ENCODE results near the gene LAMB3.

Gene LAMB3

DNA sequence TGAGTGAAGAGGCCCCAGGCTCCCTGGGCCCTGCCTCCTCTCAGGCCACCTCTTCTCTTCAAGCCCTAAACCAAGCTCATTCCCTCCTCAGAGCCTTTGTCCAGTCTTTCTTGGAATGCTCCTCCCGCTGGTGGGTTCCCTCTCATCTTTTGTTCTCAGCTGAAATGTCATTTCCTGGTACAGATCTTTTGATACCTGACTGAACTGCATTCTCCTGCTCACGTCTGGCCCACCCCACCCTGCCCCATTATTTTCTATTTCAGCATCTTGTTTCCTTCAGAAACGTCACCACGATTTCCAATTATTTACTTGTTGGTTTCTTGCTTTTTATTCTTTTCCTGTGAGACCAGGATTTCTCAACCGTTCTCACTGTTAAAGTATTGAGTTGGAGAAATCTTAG lies 16.4 kb downstream of the LAMB3 start:
- Histone ChIP-seq H3K4me2 (ENCODE audit: low read depth, low read length, poor library complexity, severe bottlenecking) (no peak overlapping the region), H2AFZ (ENCODE audit: low read depth, low read length, severe bottlenecking) (no peak overlapping the region), H3K27ac (ENCODE audit: low read depth, low read length) (no peak overlapping the region), H4K20me1 (ENCODE audit: low read depth, low read length) (no peaks in the 10 kb centered on the region), H3K9me3 (ENCODE audit: insufficient read depth, low read length) (no peaks in the 10 kb centered on the region), H3F3A (ENCODE audit: insufficient read depth) (no peaks in the 10 kb centered on the region), H3K27me3 (ENCODE audit: low read length) (no peaks in the 10 kb centered on the region), H3K9me2 (replicated peaks; ENCODE audit: insufficient read depth, low read length) (no peaks in the 10 kb centered on the region), H3K9ac (ENCODE audit: low read length) (no peak overlapping the region), H3K4me3 (ENCODE audit: insufficient read depth, low read length, poor library complexity, severe bottlenecking) (no peak overlapping the region), H3K79me2 (ENCODE audit: insufficient read depth, low read length) (no peaks in the 10 kb centered on the region), H3K36me3 (ENCODE audit: low read length) (no peaks in the 10 kb centered on the region)
- TF ChIP-seq, protein P1, sequence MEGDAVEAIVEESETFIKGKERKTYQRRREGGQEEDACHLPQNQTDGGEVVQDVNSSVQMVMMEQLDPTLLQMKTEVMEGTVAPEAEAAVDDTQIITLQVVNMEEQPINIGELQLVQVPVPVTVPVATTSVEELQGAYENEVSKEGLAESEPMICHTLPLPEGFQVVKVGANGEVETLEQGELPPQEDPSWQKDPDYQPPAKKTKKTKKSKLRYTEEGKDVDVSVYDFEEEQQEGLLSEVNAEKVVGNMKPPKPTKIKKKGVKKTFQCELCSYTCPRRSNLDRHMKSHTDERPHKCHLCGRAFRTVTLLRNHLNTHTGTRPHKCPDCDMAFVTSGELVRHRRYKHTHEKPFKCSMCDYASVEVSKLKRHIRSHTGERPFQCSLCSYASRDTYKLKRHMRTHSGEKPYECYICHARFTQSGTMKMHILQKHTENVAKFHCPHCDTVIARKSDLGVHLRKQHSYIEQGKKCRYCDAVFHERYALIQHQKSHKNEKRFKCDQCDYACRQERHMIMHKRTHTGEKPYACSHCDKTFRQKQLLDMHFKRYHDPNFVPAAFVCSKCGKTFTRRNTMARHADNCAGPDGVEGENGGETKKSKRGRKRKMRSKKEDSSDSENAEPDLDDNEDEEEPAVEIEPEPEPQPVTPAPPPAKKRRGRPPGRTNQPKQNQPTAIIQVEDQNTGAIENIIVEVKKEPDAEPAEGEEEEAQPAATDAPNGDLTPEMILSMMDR (IDR thresholded peaks at IDR 0.05; ENCODE audit: insufficient read depth, low read length, poor library complexity, severe bottlenecking) = no peak
- no peak for TF ChIP-seq EZH2phosphoT487 (conservative IDR thresholded peaks at IDR 0.05; ENCODE audit: low read length)

DNA sequence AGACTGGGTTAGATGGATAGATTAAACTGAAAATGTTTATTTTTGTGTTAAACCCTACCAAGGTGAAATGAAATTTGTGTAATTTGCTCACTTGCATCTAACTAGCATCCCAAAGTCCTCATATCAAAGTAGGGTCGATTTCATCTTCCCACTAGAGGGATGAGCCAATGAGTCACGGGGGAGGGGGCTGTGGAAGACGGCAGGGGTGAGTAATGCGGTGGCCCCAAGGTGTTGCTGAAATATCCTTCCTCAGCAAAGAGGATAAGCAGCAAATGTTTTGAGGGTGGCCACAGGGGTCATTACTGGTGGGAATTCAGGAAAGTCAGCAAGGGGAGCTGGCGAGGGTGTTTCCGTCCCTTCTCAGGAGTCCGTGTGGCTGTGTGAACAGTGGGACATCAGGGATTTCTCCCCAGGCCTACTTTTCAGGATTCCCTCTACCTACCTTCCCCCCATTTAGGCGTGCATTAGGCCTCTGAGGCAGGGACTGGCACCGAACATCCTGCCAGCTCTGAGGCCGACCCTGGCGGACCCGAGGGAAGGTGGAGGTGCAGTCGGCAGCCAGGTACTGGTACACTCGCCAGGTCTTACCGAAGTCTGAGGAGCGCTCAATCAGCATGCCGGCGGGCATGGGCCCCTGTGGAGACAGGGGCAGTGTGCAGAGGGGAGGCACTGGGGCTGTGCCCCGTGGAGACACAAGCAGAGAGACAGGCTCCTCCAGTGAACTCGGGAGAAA lies 18.1 kb downstream of the LAMB3 start:
- TF ChIP-seq, protein P1 (IDR thresholded peaks at IDR 0.05; ENCODE audit: insufficient read depth, low read length, poor library complexity, severe bottlenecking) = no peak
- no peak for TF ChIP-seq EZH2phosphoT487 (conservative IDR thresholded peaks at IDR 0.05; ENCODE audit: low read length)
- no peak overlapping the region for H3K27ac ChIP-seq (ENCODE audit: low read depth, low read length)
- H2AFZ ChIP-seq (ENCODE audit: low read depth, low read length, severe bottlenecking) = no peak overlapping the region
- H3K79me2 ChIP-seq (ENCODE audit: insufficient read depth, low read length) = no peaks in the 10 kb centered on the region
- H3K9me2 ChIP-seq (replicated peaks; ENCODE audit: insufficient read depth, low read length) = no peaks in the 10 kb centered on the region
- no peaks in the 10 kb centered on the region for H3K27me3 ChIP-seq (ENCODE audit: low read length)
- no peaks in the 10 kb centered on the region for H3F3A ChIP-seq (ENCODE audit: insufficient read depth)
- no peaks in the 10 kb centered on the region for H3K9me3 ChIP-seq (ENCODE audit: insufficient read depth, low read length)
- H4K20me1 ChIP-seq (ENCODE audit: low read depth, low read length) = no peaks in the 10 kb centered on the region
- H3K9ac ChIP-seq (ENCODE audit: low read length) = no peak overlapping the region
- H3K4me3 ChIP-seq (ENCODE audit: insufficient read depth, low read length, poor library complexity, severe bottlenecking) = no peak overlapping the region
- H3K4me2 ChIP-seq (ENCODE audit: low read depth, low read length, poor library complexity, severe bottlenecking) = no peak overlapping the region
- no peaks in the 10 kb centered on the region for H3K36me3 ChIP-seq (ENCODE audit: low read length)

DNA sequence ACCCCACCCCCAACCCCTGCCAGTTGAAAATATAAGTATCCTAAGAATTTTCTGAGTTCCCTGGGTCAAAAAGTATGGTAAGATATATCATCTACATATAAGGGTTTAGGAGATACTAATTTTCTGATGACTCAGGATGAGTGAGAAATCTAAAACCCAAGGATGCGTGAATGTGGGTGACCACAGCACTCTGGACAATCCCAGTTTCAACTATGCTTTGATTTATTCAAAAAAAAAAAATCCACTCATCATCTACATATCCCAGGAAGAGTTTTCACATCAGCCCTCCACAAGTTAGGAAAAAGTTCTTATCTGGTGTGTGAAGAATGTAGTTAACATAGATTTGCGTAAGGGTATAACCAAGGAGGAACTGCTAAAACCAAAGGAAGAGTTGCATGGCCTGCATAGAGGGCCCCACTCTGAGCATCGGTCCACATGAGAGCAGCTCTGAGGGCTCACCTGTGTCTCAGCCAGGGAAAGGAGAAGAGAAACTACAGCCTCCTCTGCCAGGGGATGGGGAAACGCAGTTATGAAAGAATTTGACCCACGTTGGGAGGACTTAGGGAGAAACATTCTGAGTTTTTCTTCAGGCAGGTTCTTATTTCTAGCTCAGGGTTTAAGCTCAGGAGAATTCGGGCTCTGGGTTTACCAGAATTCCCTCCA lies 18.8 kb downstream of the LAMB3 start:
- Histone ChIP-seq H3K36me3 (ENCODE audit: low read length) (no peaks in the 10 kb centered on the region), H3K4me3 (ENCODE audit: insufficient read depth, low read length, poor library complexity, severe bottlenecking) (no peak overlapping the region), H3K9ac (ENCODE audit: low read length) (no peak overlapping the region), H2AFZ (ENCODE audit: low read depth, low read length, severe bottlenecking) (no peak overlapping the region), H3K79me2 (ENCODE audit: insufficient read depth, low read length) (no peaks in the 10 kb centered on the region), H3K27me3 (ENCODE audit: low read length) (no peaks in the 10 kb centered on the region), H4K20me1 (ENCODE audit: low read depth, low read length) (no peaks in the 10 kb centered on the region), H3K9me2 (replicated peaks; ENCODE audit: insufficient read depth, low read length) (no peaks in the 10 kb centered on the region), H3K9me3 (ENCODE audit: insufficient read depth, low read length) (no peaks in the 10 kb centered on the region), H3K27ac (ENCODE audit: low read depth, low read length) (no peak overlapping the region), H3F3A (ENCODE audit: insufficient read depth) (no peaks in the 10 kb centered on the region), H3K4me2 (ENCODE audit: low read depth, low read length, poor library complexity, severe bottlenecking) (no peak overlapping the region)
- no peak for TF ChIP-seq EZH2phosphoT487 (conservative IDR thresholded peaks at IDR 0.05; ENCODE audit: low read length)
- TF ChIP-seq, protein P1 (IDR thresholded peaks at IDR 0.05; ENCODE audit: insufficient read depth, low read length, poor library complexity, severe bottlenecking) = no peak

Measured in SU-DHL-6 (cell line).